ACHN (cell line): ENCODE results near the gene WWTR1.
A peak's percentile ranks its signal among the peaks of the same experiment; 100 is the strongest.

Experiments
- DNase-seq: peaks from one replicate; pipeline ENCODE4 v3.0.0-alpha.2; 2015
- in situ Hi-C: cut with HindIII; loops from 2 replicates; pipeline ENCODE4 v1.10.0; 2017; ENCODE audit warnings: low sequenced_read_pairs, low pct_ligation_motif_present, low pct_unique_long_range_greater_than_20kb

The WWTR1 gene

DNA sequence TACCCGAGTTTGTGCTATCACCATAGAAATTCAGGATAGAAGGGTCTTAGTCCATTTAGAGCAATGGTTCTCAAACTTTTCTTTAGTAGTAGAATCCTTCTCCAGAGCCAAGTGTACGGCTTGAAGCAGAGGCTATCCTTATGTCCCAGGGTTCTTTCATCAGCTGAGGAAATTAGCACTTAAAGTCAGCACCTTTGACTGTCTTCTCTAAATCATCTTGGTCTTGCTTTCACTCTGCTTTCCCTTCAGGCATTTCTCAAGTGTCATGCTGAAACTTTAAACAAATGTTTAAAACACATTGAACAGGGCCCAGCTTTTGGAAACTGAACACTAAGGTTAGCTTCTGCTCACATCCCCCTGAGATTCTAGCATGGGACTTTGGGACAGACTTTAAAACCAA, 105.1 kb downstream of the WWTR1 start:
- no peak for DNase-seq
- in situ Hi-C loops: no loop called here

- in situ Hi-C loops: no loop called here
- DNase-seq: no peak
These were observed 106.3 kb downstream of the WWTR1 start for GRCh38 chr3:149551500-149551899.

DNA sequence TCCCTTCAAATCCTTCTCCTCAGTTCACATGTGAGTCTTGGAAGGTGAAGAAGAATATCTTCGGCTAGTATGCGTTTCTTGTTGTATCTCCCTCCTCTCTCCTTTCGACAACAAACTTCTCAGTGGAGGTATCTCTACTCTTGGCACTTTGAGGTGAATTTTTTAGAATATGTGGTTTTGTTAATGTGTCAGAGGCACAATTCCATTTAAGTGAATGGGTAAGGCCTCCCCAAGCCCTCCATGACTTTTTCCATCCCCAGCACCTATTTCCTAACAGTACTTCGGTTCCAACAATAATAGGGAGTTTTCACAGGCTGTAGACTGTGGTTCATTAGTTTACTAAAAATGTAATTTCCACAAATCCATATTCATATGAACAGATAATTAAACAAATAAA, 109.2 kb downstream of the WWTR1 start:
- in situ Hi-C loops: no loop called here
- DNase-seq: no peak

- peak; percentile 78 for DNase-seq
- in situ Hi-C loops: no loop called here
These were observed 109.7 kb downstream of the WWTR1 start for GRCh38 chr3:149547954-149548668.

GRCh38 chr3:149547413-149547812, 110.4 kb downstream of the WWTR1 start:
- no peak for DNase-seq
- in situ Hi-C loops: no loop called here

- no peak for DNase-seq
These were observed 112.8 kb downstream of the WWTR1 start for GRCh38 chr3:149545049-149545448.

GRCh38 chr3:149542375-149543312, 115.2 kb downstream of the WWTR1 start:
- DNase-seq: peak; percentile 96

More at GRCh38 chr3:149545049-149545448, 112.8 kb downstream of the WWTR1 start:
- in situ Hi-C loops: no loop called here

DNA sequence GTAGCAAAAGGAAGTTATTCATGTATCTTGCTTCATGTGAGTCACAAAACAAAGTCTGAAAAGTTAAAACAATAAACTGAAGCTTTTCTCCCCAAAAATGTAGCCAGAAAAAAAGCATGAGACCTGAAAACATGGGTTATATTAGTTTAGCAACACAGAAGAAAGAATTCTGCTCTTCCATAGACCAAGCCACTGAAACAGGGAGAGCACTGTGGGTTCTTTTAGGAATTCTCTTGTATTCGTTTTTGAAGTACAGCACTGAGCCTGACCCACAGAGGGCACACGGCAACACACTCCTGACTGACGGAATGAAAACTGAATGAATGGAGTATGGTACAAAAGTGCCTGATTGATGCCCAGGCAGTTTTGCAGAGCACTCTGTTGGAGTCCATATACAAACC, 116.7 kb downstream of the WWTR1 start:
- peak; percentile 71 for DNase-seq
- in situ Hi-C loops: no loop called here

More at GRCh38 chr3:149542375-149543312, 115.2 kb downstream of the WWTR1 start:
- in situ Hi-C loops: no loop called here

GRCh38 chr3:149538371-149538770, 119.5 kb downstream of the WWTR1 start:
- in situ Hi-C loops: no loop called here
- no peak for DNase-seq

DNA sequence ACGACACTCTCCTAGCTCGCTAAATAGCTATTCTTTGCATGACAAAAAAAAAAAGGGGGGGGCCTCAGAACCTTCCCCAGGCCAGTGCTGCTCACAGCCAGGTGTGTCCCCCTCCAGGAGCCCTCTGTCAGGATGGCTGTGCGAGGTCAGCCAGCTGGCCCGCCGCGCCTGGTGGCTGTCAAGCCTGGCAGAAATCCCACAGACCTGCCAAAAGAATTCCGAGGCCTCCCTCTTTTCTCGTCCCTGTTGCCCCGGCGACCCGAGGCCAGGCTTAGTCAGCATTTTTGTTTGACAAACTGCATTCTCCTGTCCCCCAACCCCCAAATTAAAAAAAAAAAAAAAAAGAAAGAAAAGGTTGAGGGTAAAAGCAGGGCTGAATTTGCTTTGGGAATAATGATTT, 121.4 kb downstream of the WWTR1 start:
- in situ Hi-C loops: no loop called here
- no peak for DNase-seq

DNA sequence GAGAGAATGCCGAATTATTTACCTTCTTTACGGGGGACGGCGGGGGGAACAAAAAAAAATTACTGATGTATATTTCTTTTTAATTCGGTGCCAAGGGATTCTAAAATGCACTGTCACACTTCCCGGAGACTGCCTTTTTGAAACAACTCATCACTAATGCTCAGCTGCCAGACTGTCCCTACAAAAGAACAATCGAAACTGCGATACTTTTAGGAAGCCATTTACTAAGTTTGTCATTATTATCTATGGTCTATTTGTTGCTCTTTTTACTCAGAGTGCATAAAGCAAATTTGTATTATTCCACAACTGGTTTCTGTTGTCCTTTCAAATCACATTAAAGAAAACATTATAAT, 122.5 kb downstream of the WWTR1 start:
- in situ Hi-C loops: no loop called here
- DNase-seq: no peak

DNA sequence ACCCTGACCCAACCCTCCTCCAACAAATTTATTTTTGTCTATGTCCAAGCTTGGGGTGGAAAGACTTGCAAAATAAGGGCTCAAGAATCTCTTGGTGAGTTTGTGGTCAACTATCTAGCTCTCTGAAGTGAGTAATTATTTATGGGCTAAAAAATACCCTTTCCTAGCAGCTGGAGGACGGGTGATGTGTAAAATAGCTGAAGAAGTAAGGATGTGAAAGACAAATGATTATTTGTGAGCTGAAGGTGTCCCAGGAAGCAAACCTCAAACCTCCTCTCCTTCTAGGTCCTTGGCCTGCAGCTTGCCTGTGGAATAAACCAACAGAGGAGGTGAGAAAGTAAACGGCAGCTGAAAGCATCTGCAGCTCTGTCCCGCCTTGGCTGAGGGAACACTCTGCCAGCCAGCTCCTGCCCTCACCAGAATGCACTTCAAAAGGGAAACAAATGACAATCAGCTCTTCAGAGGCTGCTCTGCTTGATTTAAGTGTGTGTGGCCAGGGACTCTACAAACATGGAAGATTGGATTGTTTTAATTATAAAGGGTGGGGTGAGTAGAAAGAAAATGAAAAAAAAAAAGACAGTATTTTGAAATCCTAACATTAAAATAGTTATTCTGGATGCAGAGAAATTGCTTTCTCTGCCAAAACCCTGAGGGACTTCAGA, 123.0 kb downstream of the WWTR1 start:
- in situ Hi-C loops: no loop called here
- no peak for DNase-seq

GRCh38 chr3:149534082-149534481, 123.7 kb downstream of the WWTR1 start:
- no peak for DNase-seq
- in situ Hi-C loops: no loop called here

GRCh38 chr3:149532489-149533180, 125.2 kb downstream of the WWTR1 start:
- in situ Hi-C loops: no loop called here
- no peak for DNase-seq

- in situ Hi-C loops: no loop called here
- DNase-seq: no peak
These were observed 128.7 kb downstream of the WWTR1 start for GRCh38 chr3:149529099-149529498.

DNA sequence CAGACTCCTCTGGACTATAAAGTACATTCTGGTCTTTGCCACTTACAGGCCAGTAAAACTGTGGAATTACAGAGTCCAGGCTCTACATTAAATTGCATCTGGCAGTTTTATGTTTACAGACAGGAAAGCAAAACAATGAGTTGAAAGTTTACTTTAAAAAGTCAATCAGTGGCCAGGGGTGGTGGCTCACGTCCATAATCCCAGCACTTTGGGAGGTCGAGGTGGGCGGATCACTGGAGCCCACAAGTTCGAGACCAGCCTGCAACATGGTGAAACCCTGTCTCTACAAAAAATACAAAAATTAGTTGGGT, 129.5 kb downstream of the WWTR1 start:
- no peak for DNase-seq
- in situ Hi-C loops: no loop called here

- in situ Hi-C loops: no loop called here
These were observed 130.1 kb downstream of the WWTR1 start for GRCh38 chr3:149527531-149528339.

More at GRCh38 chr3:149527531-149528339, 130.1 kb downstream of the WWTR1 start:
- no peak for DNase-seq
